NB4 (cell line): ENCODE results near the gene GEMIN5.
A peak's percentile ranks its signal among the peaks of the same experiment; 100 is the strongest.
"Not testable (repeated sequence)": the region's sequence is repeated elsewhere in the genome, so short reads cannot be mapped to it uniquely, and the experiment has no call there.

ENCODE experiments used
- DNase-seq: peaks from one replicate; pipeline ENCODE4 v3.0.0; 2010; ENCODE audit warnings: low read depth
- H3K4me3 ChIP-seq: one replicate; pipeline ENCODE4 v1.5.1; 2011; ENCODE audit warnings: mild to moderate bottlenecking, low read depth, low read length, moderate library complexity
- CTCF ChIP-seq: IDR thresholded peaks from one replicate; pipeline ENCODE4 v1.5.1; 2012; ENCODE audit warnings: low read depth, low read length
- MAX ChIP-seq: IDR thresholded peaks from 2 replicates; pipeline ENCODE4 v1.6.1; 2011; ENCODE audit warnings: low read depth, low read length
- MYC ChIP-seq: IDR thresholded peaks from 2 replicates; pipeline ENCODE4 v1.6.1; 2011; ENCODE audit warnings: low read depth, low read length
- POLR2A ChIP-seq: IDR thresholded peaks from 2 replicates; pipeline ENCODE4 v1.6.1; 2011; ENCODE audit warnings: mild to moderate bottlenecking; ENCODE audit not compliant: insufficient read length; ENCODE audit errors: extremely low read depth

The GEMIN5 gene

GRCh38 chr5:154937186-154937717, 759 bp downstream of the GEMIN5 start:
- peak; percentile 21 for DNase-seq
- H3K4me3 ChIP-seq: peak overlapping the region; percentile 98
- TF ChIP-seq MYC (no peak), CTCF (no peak), MAX (peak; percentile 82), POLR2A (no peak)

- DNase-seq: no peak
- H3K4me3 ChIP-seq: no peak overlapping the region
- TF ChIP-seq MYC: no peak
- no peak for TF ChIP-seq CTCF
- no peak for TF ChIP-seq POLR2A
- no peak for TF ChIP-seq MAX
These were observed 3.1 kb downstream of the GEMIN5 start for GRCh38 chr5:154934881-154935280.

GRCh38 chr5:154933537-154933936, 4.5 kb downstream of the GEMIN5 start:
- H3K4me3 ChIP-seq: no peak overlapping the region
- TF ChIP-seq MYC (no peak), CTCF (no peak), POLR2A (no peak), MAX (no peak)
- DNase-seq: no peak

- H3K4me3 ChIP-seq: no peak overlapping the region
- TF ChIP-seq MAX: no peak
- no peak for TF ChIP-seq POLR2A
- TF ChIP-seq CTCF: no peak
- TF ChIP-seq MYC: no peak
- DNase-seq: no peak
These were observed 14.3 kb downstream of the GEMIN5 start for GRCh38 chr5:154923441-154924430.

- H3K4me3 ChIP-seq: no peak overlapping the region
- no peak for TF ChIP-seq MAX
- DNase-seq: no peak
These were observed 20.3 kb downstream of the GEMIN5 start for GRCh38 chr5:154917757-154918156.

GRCh38 chr5:154916874-154917273, 21.1 kb downstream of the GEMIN5 start:
- TF ChIP-seq POLR2A (no peak), MYC (no peak), CTCF (no peak), MAX (no peak)
- no peak overlapping the region for H3K4me3 ChIP-seq
- no peak for DNase-seq

- DNase-seq, H3K4me3 ChIP-seq: not testable (repeated sequence)
These were observed 32.4 kb downstream of the GEMIN5 start for GRCh38 chr5:154905601-154906000.
